CD1c-positive myeloid dendritic cell (primary cell): ENCODE data around the gene NPR3.
A peak's percentile ranks its signal among the peaks of the same experiment; 100 is the strongest.

Experiments used
- DNase-seq: peaks from one replicate; pipeline ENCODE4 v3.0.0-alpha.2; 2016; ENCODE audit errors: extremely low spot score

NPR3 gene

DNA sequence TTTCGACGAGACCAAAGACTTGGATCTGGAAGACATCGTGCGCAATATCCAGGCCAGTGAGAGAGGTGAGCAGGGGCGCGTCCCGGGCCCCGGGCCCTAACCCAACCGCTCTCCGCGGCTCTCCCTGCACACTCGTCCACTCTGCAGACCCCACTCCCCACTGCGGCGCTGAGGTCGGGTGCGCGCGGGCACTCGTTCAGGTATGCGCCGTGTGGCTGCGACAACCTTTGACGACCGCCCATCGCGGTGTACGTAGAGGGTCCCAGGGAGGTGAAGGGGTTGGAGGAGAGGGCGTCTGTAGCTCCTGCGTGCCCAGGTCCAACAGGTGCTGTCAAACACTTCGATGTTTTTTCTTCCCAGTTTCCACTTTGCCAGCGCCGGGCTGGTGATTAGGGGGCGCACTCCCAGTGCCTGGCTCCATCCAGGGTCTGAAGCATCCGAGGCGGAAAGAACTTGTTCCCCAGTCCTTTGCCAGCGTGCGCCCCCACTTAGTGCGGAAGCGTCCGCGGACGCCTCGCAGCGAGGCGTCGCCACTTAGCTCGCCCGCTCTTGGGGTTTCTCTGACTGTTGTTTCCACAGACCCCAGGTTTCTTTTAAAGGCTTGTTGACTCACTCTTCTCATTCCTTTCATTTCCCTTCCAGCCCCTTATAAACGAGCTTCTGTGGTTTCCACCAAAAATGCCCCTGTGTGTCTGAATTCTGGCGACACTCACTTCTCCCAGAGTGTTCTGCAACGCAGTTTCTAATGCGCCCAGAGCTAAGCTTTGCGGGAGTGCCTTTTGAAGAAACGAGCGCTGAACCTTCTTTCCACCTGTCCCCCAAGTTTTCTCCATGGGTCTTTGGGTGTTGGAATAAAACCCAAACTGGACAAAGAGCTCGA lies 1.6 kb downstream of the NPR3 start:
- DNase-seq = no peak

DNA sequence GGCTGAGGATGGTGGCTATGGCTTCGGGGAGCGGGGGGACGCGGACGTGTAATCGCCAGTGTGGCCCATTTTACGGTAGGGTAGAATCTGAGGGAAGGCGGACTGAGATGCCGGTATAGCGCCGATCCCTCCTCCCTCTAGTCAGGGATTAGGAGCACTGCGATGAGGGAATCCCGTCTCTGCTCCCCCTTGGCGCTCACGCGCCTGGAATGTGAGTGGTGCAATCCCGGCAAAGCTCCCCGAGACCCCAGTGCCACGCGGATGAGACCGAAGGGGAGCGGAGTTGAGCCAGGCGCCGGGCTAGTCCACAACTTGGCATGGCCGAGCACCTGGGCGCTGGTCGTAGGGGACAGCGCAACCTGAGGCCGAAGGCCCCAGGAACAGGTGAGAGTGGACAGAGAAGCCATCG lies 2.2 kb downstream of the NPR3 start:
- DNase-seq = no peak

DNA sequence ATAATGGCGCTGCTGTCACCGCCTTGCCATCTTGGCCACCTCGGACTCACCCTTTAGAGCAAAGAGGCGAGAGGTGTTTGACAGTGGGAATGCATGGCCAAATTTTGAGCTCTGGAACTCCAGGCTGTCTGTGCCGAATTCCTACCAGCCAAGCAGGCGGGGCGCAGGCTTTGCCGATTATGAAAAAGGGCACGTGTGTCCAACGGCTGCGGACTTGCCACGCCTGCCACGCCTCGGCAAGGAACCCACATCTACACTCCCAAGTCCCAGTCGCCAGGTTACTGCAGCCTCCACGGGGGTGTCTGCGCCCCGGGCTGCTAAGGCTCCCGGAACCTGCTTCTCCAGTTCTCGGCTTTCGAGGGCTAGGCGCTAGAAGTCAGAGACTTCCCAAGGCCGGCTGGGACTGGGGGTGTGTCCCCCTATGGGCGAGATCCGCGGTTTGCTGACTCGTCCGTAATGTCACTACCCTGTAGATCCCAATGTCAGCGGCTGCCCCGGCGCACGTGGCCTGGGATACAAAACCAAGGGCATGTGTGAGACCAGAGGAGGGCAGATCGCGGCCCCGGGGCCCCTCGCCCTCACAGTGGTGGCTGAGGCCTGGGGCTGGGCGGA lies 2.8 kb downstream of the NPR3 start:
- no peak for DNase-seq

DNA sequence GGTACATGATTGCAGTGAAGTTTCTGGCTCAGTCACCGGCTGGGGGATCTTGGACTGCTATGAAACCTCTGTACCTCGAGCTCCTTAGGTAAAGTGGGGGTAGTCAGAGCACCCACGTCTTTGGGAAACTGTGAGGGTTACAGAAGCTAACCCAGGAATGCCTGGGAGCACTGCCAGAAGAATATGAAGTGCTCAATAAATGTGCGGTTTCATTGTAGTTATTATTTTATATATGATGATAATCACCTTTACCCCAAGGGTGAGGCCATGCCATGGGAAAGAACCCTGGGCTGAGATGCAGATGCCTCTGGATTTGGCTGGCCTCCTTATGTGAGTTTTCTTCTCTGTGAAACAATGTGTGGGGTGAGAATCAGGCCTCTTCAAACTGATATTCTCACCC lies 3.7 kb downstream of the NPR3 start:
- no peak for DNase-seq

DNA sequence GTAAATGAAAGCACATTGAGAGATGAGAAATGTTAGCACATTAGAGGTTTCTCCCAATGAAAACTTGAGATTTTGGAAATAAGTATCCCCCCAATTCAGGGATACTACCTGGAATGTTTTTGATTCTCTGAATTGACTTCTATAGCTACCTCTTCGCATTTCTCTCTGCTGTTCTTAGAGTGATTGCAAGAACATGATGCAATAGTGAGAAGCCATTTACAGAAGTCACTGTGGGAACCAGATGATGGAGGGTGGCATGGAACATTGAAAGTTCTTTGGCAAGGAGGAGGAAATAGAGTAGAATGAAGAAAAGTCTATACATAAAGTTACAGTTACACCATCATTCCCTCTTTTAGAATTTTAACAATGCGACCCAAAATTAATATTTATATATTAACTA lies 9.2 kb downstream of the NPR3 start:
- DNase-seq = no peak

DNA sequence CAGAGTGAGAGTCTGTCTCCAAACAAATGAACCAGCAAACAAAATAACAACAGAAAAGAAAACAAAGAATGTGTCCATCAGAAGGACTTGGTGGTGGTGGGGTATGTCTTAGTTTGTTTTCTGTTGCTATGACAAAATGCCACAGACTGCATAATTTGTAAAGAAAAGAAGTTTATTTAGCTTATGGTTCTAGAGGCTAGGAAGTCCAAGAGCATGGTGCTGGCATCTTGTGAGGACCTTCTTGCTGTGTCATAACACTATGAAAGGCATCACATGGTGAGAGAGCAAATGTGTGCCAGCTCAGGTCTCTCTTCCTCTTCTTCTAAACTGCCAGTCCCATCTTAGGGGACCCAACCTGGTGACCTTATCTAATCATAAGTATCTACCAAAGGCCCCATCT lies 10.5 kb downstream of the NPR3 start:
- DNase-seq = no peak

DNA sequence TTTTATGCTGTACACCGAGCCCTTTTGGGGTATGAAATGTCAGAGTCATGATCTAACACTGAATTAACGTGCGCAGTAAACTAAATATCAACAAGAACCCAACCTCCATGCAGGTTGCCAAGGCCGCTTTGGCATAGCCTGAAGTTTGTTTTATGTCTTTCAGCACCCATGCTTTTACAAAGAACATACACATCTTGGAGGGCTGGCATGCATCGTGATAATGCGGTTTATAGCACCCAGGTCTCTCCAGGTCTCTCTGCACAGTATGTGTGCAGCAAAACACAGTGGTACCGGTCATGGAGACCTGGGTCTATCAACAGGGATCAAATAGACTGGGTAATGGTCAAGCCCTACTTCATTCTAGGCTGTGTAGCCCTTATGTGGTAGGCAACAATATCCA lies 11.8 kb downstream of the NPR3 start:
- DNase-seq = no peak

DNA sequence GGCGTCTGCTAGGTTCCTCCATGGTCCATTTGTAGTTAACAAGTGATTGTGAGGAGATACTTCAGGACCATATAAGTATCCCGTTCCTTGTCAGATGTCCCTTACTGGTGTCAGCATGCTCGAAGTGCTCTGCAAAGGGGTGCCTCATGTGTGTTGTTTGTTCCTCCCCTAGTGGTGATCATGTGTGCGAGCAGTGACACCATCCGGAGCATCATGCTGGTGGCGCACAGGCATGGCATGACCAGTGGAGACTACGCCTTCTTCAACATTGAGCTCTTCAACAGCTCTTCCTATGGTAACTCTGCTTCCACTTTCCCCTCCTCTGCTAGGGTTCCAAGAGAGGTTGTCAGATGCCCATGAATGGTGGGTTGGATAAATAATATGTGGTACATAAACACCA lies 13.4 kb downstream of the NPR3 start:
- DNase-seq = no peak

DNA sequence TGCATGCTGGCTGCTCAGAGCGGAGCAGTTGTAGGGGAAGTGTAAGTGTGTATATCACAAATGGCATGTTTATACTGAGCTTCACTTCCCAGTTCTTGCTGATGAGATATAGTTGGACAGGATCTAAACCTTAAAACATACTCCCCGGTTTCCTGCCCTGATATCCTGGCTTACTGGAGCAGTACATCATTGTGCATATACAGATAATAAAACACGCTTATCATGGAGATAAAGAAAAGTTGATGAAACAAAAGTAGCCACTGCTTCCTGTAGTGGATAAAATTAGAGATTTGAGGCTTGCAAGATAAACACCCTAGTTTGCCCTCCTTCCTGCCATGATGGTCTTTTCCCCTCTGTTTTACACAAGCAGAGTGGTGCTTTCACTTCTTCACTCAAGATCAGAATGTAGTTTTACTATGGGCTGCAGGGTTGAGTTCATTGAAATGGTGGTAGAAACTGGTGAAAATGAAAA lies 15.0 kb downstream of the NPR3 start:
- DNase-seq = no peak

DNA sequence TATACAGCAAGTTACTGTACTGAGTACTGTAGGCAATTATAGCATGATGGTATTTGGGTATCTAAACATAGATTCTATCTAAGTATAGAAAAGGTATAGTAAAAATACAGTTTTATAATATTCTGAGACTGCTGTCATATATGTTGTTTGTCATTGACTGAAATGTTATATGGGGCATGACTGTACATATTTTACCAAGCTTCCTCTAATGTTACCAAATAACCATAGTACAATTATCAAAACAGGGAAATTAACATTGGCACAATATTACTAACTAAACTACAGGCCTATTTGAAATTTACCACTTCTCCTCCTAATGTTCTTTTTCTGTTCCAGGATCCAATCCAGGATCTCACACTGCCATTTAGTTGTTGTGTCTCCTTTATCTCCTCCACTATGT lies 18.5 kb downstream of the NPR3 start:
- no peak for DNase-seq

DNA sequence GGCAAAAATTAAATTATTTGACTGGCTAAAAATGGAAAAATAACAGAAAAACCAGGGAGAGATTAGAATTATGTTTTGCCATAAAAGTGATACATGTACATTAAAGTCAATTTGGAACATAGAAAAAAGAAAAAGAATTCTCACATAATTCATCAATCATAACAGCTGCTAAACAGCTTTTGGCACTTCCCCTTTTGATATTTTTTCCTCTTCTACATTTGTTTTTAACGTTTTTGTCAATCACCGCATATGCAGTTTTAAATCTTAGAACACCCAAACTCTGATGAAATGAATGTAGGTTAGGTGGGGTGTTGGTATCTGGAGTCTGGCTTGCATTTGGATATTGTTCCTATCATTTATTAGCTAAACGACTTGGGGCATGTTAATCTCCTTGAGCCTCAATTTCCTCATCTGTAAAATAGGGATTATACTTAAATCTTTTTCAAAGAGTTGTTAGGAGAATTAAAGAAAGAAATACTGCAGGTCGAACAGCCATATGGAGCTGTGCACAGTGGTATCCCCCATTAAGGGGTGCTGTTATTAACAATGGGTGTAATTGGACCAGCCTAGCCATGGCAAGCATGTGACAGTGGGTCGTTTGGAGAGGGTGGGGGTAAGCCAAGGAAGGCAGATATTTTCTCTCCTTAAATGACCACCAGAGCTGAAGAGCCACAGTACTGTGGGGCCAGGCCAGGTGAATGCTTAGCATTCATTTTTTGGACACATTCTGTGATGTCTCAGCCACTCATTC lies 22.6 kb downstream of the NPR3 start:
- no peak for DNase-seq

DNA sequence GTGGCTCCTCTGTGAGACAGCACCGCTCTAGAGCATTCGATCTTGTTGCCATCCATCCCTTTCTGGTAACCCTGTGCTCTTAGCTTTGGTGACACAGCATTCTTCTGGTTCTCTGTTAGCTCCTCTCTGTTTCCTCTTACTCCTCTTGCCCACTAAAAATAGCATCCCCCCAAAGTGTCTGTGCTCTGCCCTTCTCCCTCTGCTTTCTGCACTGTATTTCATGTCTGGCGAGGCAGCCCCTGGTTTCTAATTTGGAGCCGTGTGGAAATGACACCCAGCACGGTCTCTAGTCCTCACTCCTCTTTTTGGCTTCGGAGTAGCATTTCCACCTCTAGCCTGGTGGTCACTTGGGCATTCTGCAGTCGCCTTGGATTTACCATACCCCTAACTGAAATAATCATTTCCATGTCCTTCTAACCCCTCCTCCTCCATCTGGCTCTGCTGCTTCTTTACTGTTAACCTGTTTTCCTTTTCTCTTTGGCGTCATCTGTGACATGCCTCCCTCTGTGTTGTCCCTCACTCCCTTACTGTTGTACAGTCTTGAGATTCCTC lies 23.8 kb downstream of the NPR3 start:
- DNase-seq = no peak

DNA sequence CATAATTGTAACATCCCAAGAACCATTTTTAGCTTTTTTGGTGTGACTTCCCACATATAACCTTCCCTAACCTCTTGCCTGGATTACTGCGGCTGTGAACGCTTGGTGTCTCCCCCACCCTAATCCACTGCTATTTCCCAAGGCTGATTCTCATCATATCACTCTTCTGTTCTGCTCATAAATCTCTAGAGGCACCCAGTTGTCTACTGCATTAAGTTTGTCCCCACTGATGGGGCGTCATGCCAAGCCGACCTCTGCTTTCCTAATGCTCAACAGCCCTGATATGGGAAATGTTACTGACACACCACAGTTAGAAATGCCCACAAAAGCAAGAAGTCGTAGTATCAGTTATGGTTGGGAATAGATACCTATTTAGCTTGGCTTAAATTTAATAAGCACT lies 24.4 kb downstream of the NPR3 start:
- DNase-seq = no peak

DNA sequence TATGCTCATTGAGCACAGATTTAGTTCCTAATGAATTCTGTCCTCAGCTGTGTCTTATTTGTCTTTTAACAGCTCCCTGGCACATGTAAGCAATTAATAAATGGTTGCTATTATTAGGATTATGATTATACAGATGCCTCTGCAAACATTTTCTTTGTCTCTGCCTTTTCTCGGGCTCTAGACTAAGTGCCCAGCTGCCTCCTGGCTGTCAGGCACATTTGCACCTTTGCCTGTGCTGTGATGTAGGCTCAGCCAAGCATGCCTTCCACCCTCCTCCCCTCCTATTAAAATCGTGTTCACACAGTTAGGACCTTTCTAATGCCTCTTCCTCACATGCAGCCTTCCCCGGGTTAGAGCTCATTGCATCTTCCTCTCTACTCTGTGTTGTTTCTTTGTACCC lies 25.7 kb downstream of the NPR3 start:
- no peak for DNase-seq

DNA sequence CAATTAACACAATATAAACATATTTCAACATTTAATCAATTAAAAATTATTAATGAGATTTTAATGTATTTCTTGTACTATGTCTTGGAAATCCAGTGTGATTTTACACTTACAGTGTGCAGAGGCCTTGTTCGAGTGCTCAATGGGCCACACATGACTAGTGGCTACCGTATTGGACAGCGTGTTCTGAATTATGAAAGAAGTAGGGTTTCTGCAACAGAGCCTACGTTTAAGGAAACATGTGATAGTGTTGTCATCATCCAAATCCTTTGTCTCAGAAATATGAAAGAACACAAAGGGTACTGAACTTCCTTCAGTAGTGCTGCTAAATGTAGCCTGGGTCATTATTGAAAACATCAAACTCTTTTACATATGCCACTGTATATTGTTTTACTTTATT lies 29.5 kb downstream of the NPR3 start:
- DNase-seq = no peak

DNA sequence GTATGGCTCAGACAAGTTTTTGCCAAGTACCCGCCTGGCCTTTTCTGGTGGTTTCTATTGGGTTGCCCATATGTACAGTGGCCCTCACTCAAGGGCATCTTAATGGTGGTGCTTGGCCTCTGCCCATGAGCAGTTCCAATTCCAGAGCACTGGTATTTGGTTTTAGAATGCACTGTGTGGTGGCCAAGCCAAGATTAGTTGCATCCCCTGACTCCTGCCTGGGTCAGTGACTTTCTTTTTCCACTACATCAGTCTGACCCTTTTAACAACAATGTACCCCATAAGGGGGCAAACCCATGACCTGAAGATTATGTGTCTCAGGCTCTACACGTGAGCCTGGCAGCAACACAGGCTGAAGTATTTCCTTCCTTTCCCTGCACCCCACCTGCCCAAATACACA lies 34.2 kb downstream of the NPR3 start:
- DNase-seq = no peak

DNA sequence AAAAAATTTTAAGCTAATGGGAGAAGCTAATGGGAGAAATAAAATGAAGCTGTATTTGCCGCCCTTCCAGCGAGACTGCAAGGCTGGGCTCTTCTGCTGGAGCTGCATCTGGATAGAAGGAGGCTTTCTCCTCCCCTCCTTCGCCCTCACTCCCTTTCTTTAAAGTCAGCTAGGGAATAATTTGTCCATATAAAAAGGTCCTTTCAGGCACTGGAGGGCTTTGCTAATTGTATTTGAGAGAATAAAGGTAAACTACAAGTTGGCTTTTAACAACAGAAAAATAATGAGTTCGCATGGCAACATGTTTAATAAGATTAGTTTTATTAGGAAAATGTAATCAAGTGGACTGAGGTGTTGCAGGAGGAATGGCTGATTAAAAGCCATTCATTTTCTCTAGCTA lies 41.3 kb downstream of the NPR3 start:
- DNase-seq = no peak

DNA sequence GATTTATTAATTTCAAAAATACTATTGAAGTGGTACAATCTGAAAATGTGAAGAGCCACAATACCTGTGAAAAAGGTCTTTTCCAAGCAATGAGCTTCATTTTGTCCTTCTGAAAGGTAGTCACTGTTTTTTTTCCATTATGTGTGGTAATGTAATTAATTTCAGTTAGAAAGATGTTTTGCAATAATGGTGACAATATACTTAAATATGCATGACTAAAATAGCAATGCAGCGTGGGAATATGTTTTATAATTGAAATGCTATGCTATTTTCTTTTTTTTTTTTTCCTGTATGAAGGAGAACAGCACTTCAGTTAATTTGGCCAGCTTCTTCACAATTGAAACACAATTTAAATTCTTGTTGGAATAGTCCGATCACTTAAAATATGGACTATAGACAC lies 41.9 kb downstream of the NPR3 start:
- DNase-seq = no peak

DNA sequence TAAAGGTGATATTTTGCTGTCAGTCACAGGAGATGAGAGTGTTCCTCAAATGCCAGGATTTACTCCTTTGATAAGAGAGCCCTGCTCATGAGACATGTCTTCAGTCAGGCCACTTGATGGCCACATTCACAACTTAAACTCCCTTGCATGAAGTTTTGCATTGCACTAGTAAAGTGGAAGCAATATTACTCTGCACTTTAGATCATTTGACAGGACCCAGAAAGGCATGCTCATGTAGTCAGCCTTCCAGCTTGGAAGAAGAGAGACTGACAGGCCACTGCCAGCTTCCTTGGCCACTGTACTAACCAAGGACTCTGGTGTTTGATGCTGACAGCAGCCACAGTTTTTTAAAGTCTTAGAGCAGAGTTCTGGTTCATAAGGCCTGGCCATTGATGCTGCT lies 42.6 kb downstream of the NPR3 start:
- DNase-seq = no peak

DNA sequence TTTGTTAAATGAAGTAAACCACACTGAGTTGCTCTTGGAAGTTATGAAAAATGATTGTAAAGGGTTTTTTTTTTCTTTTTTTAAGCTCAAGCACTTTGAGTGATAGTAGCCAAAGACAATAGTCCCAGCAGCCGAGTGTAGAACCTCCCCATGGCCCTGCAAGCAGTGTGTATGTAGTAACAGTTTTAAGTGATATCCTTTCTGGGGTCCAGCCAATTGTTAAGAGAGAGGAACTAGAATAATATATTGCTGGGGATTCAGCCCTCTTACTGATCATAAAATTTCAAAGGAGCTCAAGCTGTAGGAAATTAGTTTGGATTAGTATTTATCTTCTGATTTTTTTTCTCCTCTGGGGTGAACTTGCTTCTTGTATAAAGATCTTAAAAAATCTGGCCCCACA lies 43.2 kb downstream of the NPR3 start:
- DNase-seq = no peak

DNA sequence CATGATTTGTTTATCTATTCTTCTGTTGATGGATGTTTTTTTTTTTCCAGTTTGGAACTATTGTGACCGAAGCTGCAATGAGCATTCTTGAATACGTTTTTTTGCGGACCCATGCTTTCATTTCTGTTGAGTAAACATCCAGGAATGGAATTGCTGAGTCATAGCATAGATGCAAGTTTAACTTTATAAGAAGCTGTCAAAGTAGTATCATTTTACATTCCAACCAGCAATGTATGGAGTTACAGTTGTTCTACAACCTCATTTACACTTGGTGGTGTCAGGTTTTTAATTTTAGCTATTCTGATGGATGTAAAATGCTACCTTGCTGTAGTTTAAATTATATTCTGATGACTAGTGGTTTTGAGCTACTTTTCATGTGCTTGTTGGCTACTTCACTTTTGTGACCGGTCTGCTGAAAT lies 49.0 kb downstream of the NPR3 start:
- peak; percentile 2 for DNase-seq

DNA sequence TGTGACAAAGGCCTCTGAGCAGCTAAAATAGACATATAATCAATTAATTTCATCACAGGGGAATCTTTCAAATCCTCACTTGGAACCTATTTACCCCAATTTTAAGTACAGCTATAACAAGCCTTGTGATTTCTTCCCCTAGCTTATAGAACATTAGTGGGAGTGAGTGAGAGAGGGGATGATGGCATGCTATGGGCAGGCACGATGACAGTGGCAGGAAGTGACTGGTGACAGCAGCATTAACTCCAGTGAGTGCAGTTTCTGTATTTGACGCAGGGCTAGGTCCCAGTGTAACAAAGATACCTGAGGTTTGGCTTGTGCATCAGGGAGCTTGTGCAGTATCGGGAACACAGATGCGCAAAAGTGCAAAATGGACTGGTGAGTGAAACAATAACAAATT lies 54.1 kb downstream of the NPR3 start:
- DNase-seq = no peak
